Activated CD8-positive, alpha-beta memory T cell treated with anti-CD3 and anti-CD28 coated beads for 48 hours (primary cell): ENCODE results near the gene PPP2R3A.
"Not testable (repeated sequence)": the region's sequence is repeated elsewhere in the genome, so short reads cannot be mapped to it uniquely, and the experiment has no call there.

ENCODE experiments used
- DNase-seq, 3 experiments: peaks; one replicate each; pipeline ENCODE4 v3.0.0-alpha.2; 2020; ENCODE audit warnings: low read depth in 2 of 3, low spot score in 2 of 3

PPP2R3A gene

GRCh38 chr3:136078421-136079364 is 113.2 kb downstream of the PPP2R3A start:
- no peak for DNase-seq

GRCh38 chr3:136083641-136084382 is 118.3 kb downstream of the PPP2R3A start:
- DNase-seq: not testable (repeated sequence)

GRCh38 chr3:136085067-136085466 is 119.5 kb downstream of the PPP2R3A start:
- not testable (repeated sequence) for DNase-seq

GRCh38 chr3:136093771-136094170 is 128.2 kb downstream of the PPP2R3A start:
- no peak for DNase-seq

- DNase-seq: no peak
These were observed 139.5 kb downstream of the PPP2R3A start for GRCh38 chr3:136105044-136105443.

- DNase-seq: no peak
These were observed 140.6 kb downstream of the PPP2R3A start for GRCh38 chr3:136106101-136106500.

GRCh38 chr3:136109499-136109898 is 144.0 kb downstream of the PPP2R3A start:
- no peak for DNase-seq

GRCh38 chr3:136110481-136110880 is 145.0 kb downstream of the PPP2R3A start:
- DNase-seq: no peak

- no peak for DNase-seq
These were observed 148.9 kb downstream of the PPP2R3A start for GRCh38 chr3:136114421-136114820.

- not testable (repeated sequence) for DNase-seq
These were observed 153.8 kb downstream of the PPP2R3A start for GRCh38 chr3:136119332-136119731.

- DNase-seq: not testable (repeated sequence)
These were observed 154.3 kb downstream of the PPP2R3A start for GRCh38 chr3:136119783-136120182.

GRCh38 chr3:136120373-136121348 is 155.1 kb downstream of the PPP2R3A start:
- no peak for DNase-seq

GRCh38 chr3:136122006-136122405 is 156.5 kb downstream of the PPP2R3A start:
- DNase-seq: no peak

GRCh38 chr3:136131647-136132046 is 166.1 kb downstream of the PPP2R3A start:
- not testable (repeated sequence) for DNase-seq

- DNase-seq: no peak
These were observed 168.6 kb downstream of the PPP2R3A start for GRCh38 chr3:136134091-136134490.

- DNase-seq: no peak
These were observed 169.7 kb downstream of the PPP2R3A start for GRCh38 chr3:136135039-136135802.

- no peak for DNase-seq
These were observed 170.9 kb downstream of the PPP2R3A start for GRCh38 chr3:136136454-136136853.

GRCh38 chr3:136141291-136141785 is 175.8 kb downstream of the PPP2R3A start:
- DNase-seq: no peak

- DNase-seq: no peak
These were observed 176.4 kb downstream of the PPP2R3A start for GRCh38 chr3:136141891-136142290.

GRCh38 chr3:136142592-136142991 is 177.1 kb downstream of the PPP2R3A start:
- DNase-seq: no peak
